GM23338 (cell line): ENCODE data around the gene MRGPRE. TPM values are rescaled to one million over a fixed set of nuclear protein-coding genes. Genes with fewer than 3 reads are reported as not detected.

Experiments used
- ATAC-seq: fragments of 200-7000 bp; cut with Tn5 transposase; 3 replicates; pipeline ENCODE4 v1.9.1; 2020
- DNase-seq: peaks from one replicate; pipeline ENCODE4 v3.0.0-alpha.2; 2015; ENCODE audit warnings: low spot score
- H2AFZ ChIP-seq: fragments of 200-600 bp; sonication (generic); 2 replicates; pipeline ENCODE4 v1.8.0; 2016; ENCODE audit warnings: antibody characterized with exemption, mild to moderate bottlenecking, moderate library complexity
- H3F3A ChIP-seq: fragments of 200-600 bp; sonication (generic); replicated peaks from 2 replicates; pipeline ENCODE4 v1.8.0; 2017; ENCODE audit warnings: antibody characterized with exemption, mixed run types, low read depth
- H3K27ac ChIP-seq: fragments of 200-600 bp; sonication (generic); 2 replicates; pipeline ENCODE4 v1.6.1; 2016; ENCODE audit warnings: low read depth
- H3K27me3 ChIP-seq: fragments of 200-600 bp; sonication (generic); 2 replicates; pipeline ENCODE4 v1.8.0; 2016; ENCODE audit warnings: mild to moderate bottlenecking, mixed run types, moderate library complexity; ENCODE audit not compliant: insufficient read depth
- H3K36me3 ChIP-seq: fragments of 200-600 bp; sonication (generic); 2 replicates; pipeline ENCODE4 v1.8.0; 2016; ENCODE audit warnings: mild to moderate bottlenecking; ENCODE audit not compliant: insufficient read depth
- H3K4me1 ChIP-seq: fragments of 200-600 bp; sonication (generic); 2 replicates; pipeline ENCODE4 v1.8.0; 2016; ENCODE audit warnings: mild to moderate bottlenecking, moderate library complexity; ENCODE audit not compliant: insufficient read depth
- H3K4me2 ChIP-seq: fragments of 200-600 bp; sonication (generic); 2 replicates; pipeline ENCODE4 v1.7.1; 2017; ENCODE audit warnings: mixed run types
- H3K4me3 ChIP-seq: fragments of 200-600 bp; sonication (generic); 2 replicates; pipeline ENCODE4 v1.6.1; 2016; ENCODE audit warnings: mixed run types
- H3K79me2 ChIP-seq: fragments of 200-600 bp; sonication (generic); replicated peaks from 2 replicates; pipeline ENCODE4 v1.8.0; 2017; ENCODE audit warnings: mild to moderate bottlenecking; ENCODE audit not compliant: insufficient read depth
- H3K9me2 ChIP-seq: fragments of 200-600 bp; sonication (generic); 2 replicates; pipeline ENCODE4 v1.8.0; 2017; ENCODE audit not compliant: insufficient read depth
- H4K20me1 ChIP-seq: fragments of 200-600 bp; sonication (generic); replicated peaks from 2 replicates; pipeline ENCODE4 v1.8.0; 2017; ENCODE audit warnings: mild to moderate bottlenecking; ENCODE audit not compliant: insufficient read depth
- H3K27ac Mint-ChIP-seq: 2 replicates; pipeline ENCODE4 v1.8.0; 2020; ENCODE audit warnings: inconsistent platforms, mild to moderate bottlenecking, moderate library complexity, mixed read lengths
- H3K27me3 Mint-ChIP-seq: 3 replicates; pipeline ENCODE4 v1.8.0; 2022; ENCODE audit warnings: low read depth, mild to moderate bottlenecking, moderate library complexity, mixed read lengths, inconsistent platforms; ENCODE audit not compliant: insufficient read depth, poor library complexity
- H3K36me3 Mint-ChIP-seq: 3 replicates; pipeline ENCODE4 v1.8.0; 2021; ENCODE audit warnings: low read depth, mild to moderate bottlenecking, inconsistent platforms, moderate library complexity, mixed read lengths
- H3K4me1 Mint-ChIP-seq: 3 replicates; pipeline ENCODE4 v1.8.0; 2020; ENCODE audit warnings: mild to moderate bottlenecking, inconsistent platforms, mixed read lengths
- H3K4me3 Mint-ChIP-seq: 3 replicates; pipeline ENCODE4 v1.8.0; 2021; ENCODE audit warnings: moderate library complexity, mild to moderate bottlenecking, inconsistent platforms, mixed read lengths
- H3K9me3 Mint-ChIP-seq: 3 replicates; pipeline ENCODE4 v1.8.0; 2020; ENCODE audit warnings: moderate library complexity, mild to moderate bottlenecking, inconsistent platforms, mixed read lengths
- CREB1 ChIP-seq: fragments of 250-450 bp; sonication (Bioruptor Pico); IDR thresholded peaks from 2 replicates; pipeline ENCODE4 v1.5.0; 2020; ENCODE audit warnings: low read depth, mild to moderate bottlenecking, moderate library complexity
- EZH2 ChIP-seq: fragments of 200-600 bp; sonication (generic); IDR thresholded peaks from one replicate; pipeline ENCODE4 v1.8.0; 2017; ENCODE audit warnings: antibody characterized with exemption, mild to moderate bottlenecking, low read depth; ENCODE audit not compliant: unreplicated experiment
- EZH2phosphoT487 ChIP-seq: fragments of 200-600 bp; sonication (generic); IDR thresholded peaks from one replicate; pipeline ENCODE4 v1.8.1; 2018; ENCODE audit warnings: antibody characterized with exemption; ENCODE audit not compliant: unreplicated experiment
- JUNB ChIP-seq: IDR thresholded peaks from one replicate; pipeline ENCODE4 v1.6.1; 2016; ENCODE audit warnings: antibody characterized with exemption; ENCODE audit not compliant: unreplicated experiment
- POLR2AphosphoS5 ChIP-seq: IDR thresholded peaks from 2 replicates; pipeline ENCODE4 v1.6.1; 2016; ENCODE audit warnings: antibody characterized with exemption, low read depth
- STAT1 ChIP-seq: IDR thresholded peaks from one replicate; pipeline ENCODE4 v1.6.1; 2016; ENCODE audit warnings: antibody characterized with exemption; ENCODE audit not compliant: unreplicated experiment
- ZNF114 ChIP-seq: fragments of 250-450 bp; sonication (Bioruptor Pico); IDR thresholded peaks from 2 replicates; pipeline ENCODE4 v1.5.0; 2020; ENCODE audit warnings: mild to moderate bottlenecking, moderate library complexity
- ZNF462 ChIP-seq: fragments of 250-450 bp; sonication (Bioruptor Pico); IDR thresholded peaks from 2 replicates; pipeline ENCODE4 v1.5.0; 2020; ENCODE audit warnings: mild to moderate bottlenecking, moderate library complexity
- polyA plus RNA-seq: library from polyadenylated mRNA; unstranded; fragments of >200 nt; fragmentation: Nextera tagmentation; extraction: Ambion mirVana; gene quantifications from 2 replicates; pipeline ENCODE4 v1.2.1, GENCODE V29; 2016
- total RNA-seq: library from RNA; depleted of rRNA; stranded (reverse); fragments of >200 nt; shearing (Covaris generic); gene quantifications from 2 replicates; pipeline ENCODE4 v1.2.3, GENCODE V29; 2014
- TF ChIP-seq, protein P1 (sequence below): IDR thresholded peaks from 2 replicates; pipeline ENCODE4 v1.6.1; 2016; ENCODE audit warnings: antibody characterized with exemption

MRGPRE gene
- total and polyA plus RNA-seq, 2 experiments from 2014 or later, result not detected

DNA sequence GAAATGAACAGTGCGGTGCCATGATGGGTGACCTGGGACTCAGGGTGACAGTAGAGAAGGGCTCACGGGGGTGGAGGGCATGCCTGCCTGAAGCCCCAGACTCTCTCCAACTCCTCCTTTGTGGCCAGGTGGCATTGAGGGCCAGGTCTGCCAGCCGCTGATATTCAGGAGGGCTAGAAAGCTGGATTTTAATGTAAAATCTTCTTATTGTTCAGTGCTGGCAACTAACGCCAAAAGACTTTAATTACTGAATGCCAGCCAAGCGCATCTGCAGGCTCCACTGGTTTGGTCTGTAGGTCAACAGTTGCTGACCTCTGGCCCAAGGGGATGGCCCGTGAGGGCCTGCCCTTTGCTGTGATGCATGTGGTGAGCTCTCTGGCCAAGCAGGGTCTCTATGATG, 23.9 kb downstream of the MRGPRE start:
- Histone ChIP-seq H3K4me1 (no peaks in the 10 kb centered on the region), H4K20me1 (no peaks in the 10 kb centered on the region), H3K4me3 (no peak overlapping the region), H3K9me2 (peaks cover 2% of the 10 kb centered on the region; the same call in 1 of the 2 replicates), H2AFZ (no peak overlapping the region), H3K27ac (no peak overlapping the region), H3K79me2 (no peaks in the 10 kb centered on the region), H3K27me3 (peaks cover 17% of the 10 kb centered on the region), H3F3A (no peaks in the 10 kb centered on the region), H3K4me2 (no peak overlapping the region), H3K36me3 (0 out of 2 replicates have a peak, but pooled peaks cover 4% of the 10 kb centered on the region)
- ATAC-seq (no peak), DNase-seq (no peak)
- Mint-ChIP-seq H3K36me3 (no peaks in the 10 kb centered on the region), H3K27me3 (peaks cover 16% of the 10 kb centered on the region), H3K27ac (no peak overlapping the region), H3K9me3 (no peaks in the 10 kb centered on the region), H3K4me3 (no peak overlapping the region), H3K4me1 (no peaks in the 10 kb centered on the region; the same call in 2 of the 3 replicates)
- TF ChIP-seq ZNF462 (CRISPR knock-in tag) (no peak), STAT1 (no peak), POLR2AphosphoS5 (no peak), EZH2 (no peak), EZH2phosphoT487 (no peak), ZNF114 (CRISPR knock-in tag) (no peak), CREB1 (CRISPR knock-in tag) (no peak), JUNB (no peak)
- TF ChIP-seq, protein P1, sequence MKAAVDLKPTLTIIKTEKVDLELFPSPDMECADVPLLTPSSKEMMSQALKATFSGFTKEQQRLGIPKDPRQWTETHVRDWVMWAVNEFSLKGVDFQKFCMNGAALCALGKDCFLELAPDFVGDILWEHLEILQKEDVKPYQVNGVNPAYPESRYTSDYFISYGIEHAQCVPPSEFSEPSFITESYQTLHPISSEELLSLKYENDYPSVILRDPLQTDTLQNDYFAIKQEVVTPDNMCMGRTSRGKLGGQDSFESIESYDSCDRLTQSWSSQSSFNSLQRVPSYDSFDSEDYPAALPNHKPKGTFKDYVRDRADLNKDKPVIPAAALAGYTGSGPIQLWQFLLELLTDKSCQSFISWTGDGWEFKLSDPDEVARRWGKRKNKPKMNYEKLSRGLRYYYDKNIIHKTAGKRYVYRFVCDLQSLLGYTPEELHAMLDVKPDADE, result no peak
